Neural progenitor cell (in vitro differentiated cells): ENCODE results near the gene MAP2K1. TPM values are rescaled to one million over a fixed set of nuclear protein-coding genes. Genes with fewer than 3 reads are reported as not detected.
A peak's percentile ranks its signal among the peaks of the same experiment; 100 is the strongest.

ENCODE experiments used
- DNase-seq: peaks from one replicate; pipeline ENCODE4 v3.0.0-alpha.2; 2016; ENCODE audit warnings: low spot score
- H2AFZ ChIP-seq: fragments of 200-600 bp; sonication (generic); replicated peaks from 2 replicates; pipeline ENCODE4 v1.6.1; 2016; ENCODE audit warnings: antibody characterized with exemption
- H3F3A ChIP-seq: fragments of 200-600 bp; sonication (generic); 2 replicates; pipeline ENCODE4 v1.6.1; 2016; ENCODE audit warnings: antibody characterized with exemption, low read depth
- H3K27ac ChIP-seq: fragments of 200-600 bp; sonication (generic); 2 replicates; pipeline ENCODE4 v1.5.1; 2016; ENCODE audit warnings: mild to moderate bottlenecking
- H3K27me3 ChIP-seq: fragments of 200-600 bp; sonication (generic); 2 replicates; pipeline ENCODE4 v1.6.1; 2016; ENCODE audit warnings: mild to moderate bottlenecking, moderate library complexity
- H3K36me3 ChIP-seq: fragments of 200-600 bp; sonication (generic); 2 replicates; pipeline ENCODE4 v1.5.1; 2016
- H3K4me1 ChIP-seq: fragments of 200-600 bp; sonication (generic); 2 replicates; pipeline ENCODE4 v1.6.1; 2016; ENCODE audit warnings: mixed run types
- H3K4me2 ChIP-seq: fragments of 200-600 bp; sonication (generic); 2 replicates; pipeline ENCODE4 v1.6.1; 2016
- H3K4me3 ChIP-seq: fragments of 200-600 bp; sonication (generic); 2 replicates; pipeline ENCODE4 v1.5.1; 2016
- H3K79me2 ChIP-seq: fragments of 200-600 bp; sonication (generic); 2 replicates; pipeline ENCODE4 v1.6.1; 2016; ENCODE audit warnings: low read depth
- H3K9ac ChIP-seq: fragments of 200-600 bp; sonication (generic); 2 replicates; pipeline ENCODE4 v1.6.1; 2016
- H3K9me3 ChIP-seq: fragments of 200-600 bp; sonication (generic); 2 replicates; pipeline ENCODE4 v1.5.1; 2016; ENCODE audit warnings: low read depth
- H4K20me1 ChIP-seq: fragments of 200-600 bp; sonication (generic); 2 replicates; pipeline ENCODE4 v1.6.1; 2016; ENCODE audit warnings: low read depth
- H3K27ac Mint-ChIP-seq: 3 replicates; pipeline ENCODE4 v1.8.0; 2021; ENCODE audit warnings: mixed read lengths
- H3K27me3 Mint-ChIP-seq: 2 replicates; pipeline ENCODE4 v1.8.0; 2022; ENCODE audit warnings: low read depth, mild to moderate bottlenecking, inconsistent platforms, moderate library complexity, mixed read lengths; ENCODE audit not compliant: insufficient read depth
- H3K36me3 Mint-ChIP-seq: 3 replicates; pipeline ENCODE4 v1.8.0; 2021; ENCODE audit warnings: mixed read lengths
- H3K4me1 Mint-ChIP-seq: 3 replicates; pipeline ENCODE4 v1.8.0; 2021; ENCODE audit warnings: mixed read lengths
- H3K4me3 Mint-ChIP-seq: 3 replicates; pipeline ENCODE4 v1.8.0; 2021; ENCODE audit warnings: mild to moderate bottlenecking, moderate library complexity, mixed read lengths
- H3K9me3 Mint-ChIP-seq: 3 replicates; pipeline ENCODE4 v1.8.0; 2020; ENCODE audit warnings: mixed read lengths
- CTCF ChIP-seq: fragments of 200-600 bp; sonication (generic); IDR thresholded peaks from 2 replicates; pipeline ENCODE4 v1.5.1; 2017; ENCODE audit warnings: antibody characterized with exemption, mild to moderate bottlenecking
- EZH2 ChIP-seq: fragments of 200-600 bp; sonication (generic); IDR thresholded peaks from 2 replicates; pipeline ENCODE4 v1.6.1; 2017; ENCODE audit warnings: antibody characterized with exemption, mild to moderate bottlenecking, moderate library complexity
- EZH2phosphoT487 ChIP-seq: fragments of 200-600 bp; sonication (generic); IDR thresholded peaks from 2 replicates; pipeline ENCODE4 v1.6.1; 2017; ENCODE audit warnings: antibody characterized with exemption
- total RNA-seq: library from RNA; depleted of rRNA; stranded (reverse); fragments of >200 nt; gene quantifications from 2 replicates; pipeline ENCODE4 v1.2.3, GENCODE V29; 2015; ENCODE audit warnings: low replicate concordance

MAP2K1 gene
- total RNA-seq, 1 donor from 2014 or later = 55.2 TPM

GRCh38 chr15:66404532-66404931, 17.8 kb downstream of the MAP2K1 start:
- no peaks in the 10 kb centered on the region for H3K27me3 ChIP-seq
- H3K36me3 Mint-ChIP-seq = peaks cover 7% of the 10 kb centered on the region
- no peak overlapping the region for H3K4me3 Mint-ChIP-seq
- H2AFZ ChIP-seq = no peak overlapping the region
- H3K4me2 ChIP-seq = peak overlapping the region; percentile 65
- no peaks in the 10 kb centered on the region for H3K36me3 ChIP-seq
- peaks cover 87% of the 10 kb centered on the region for H4K20me1 ChIP-seq
- H3K27me3 Mint-ChIP-seq = no peaks in the 10 kb centered on the region
- H3K9me3 Mint-ChIP-seq = no peaks in the 10 kb centered on the region
- peaks cover 40% of the 10 kb centered on the region for H3K4me1 ChIP-seq
- peaks cover 31% of the 10 kb centered on the region for H3K4me1 Mint-ChIP-seq
- H3F3A ChIP-seq = peaks cover 7% of the 10 kb centered on the region
- no peak for TF ChIP-seq EZH2
- TF ChIP-seq CTCF = peak; percentile 37
- no peaks in the 10 kb centered on the region for H3K9me3 ChIP-seq
- peak overlapping the region; percentile 33 for H3K27ac ChIP-seq
- no peak overlapping the region for H3K27ac Mint-ChIP-seq
- H3K9ac ChIP-seq = peak overlapping the region; percentile 2
- DNase-seq = peak; percentile 56
- H3K4me3 ChIP-seq = no peak overlapping the region
- H3K79me2 ChIP-seq = peaks cover 99% of the 10 kb centered on the region

GRCh38 chr15:66405007-66405406, 18.3 kb downstream of the MAP2K1 start:
- H3K36me3 ChIP-seq = no peaks in the 10 kb centered on the region
- no peak overlapping the region for H3K9ac ChIP-seq
- TF ChIP-seq CTCF (no peak), EZH2phosphoT487 (no peak), EZH2 (no peak)
- H3F3A ChIP-seq = peaks cover 7% of the 10 kb centered on the region
- H2AFZ ChIP-seq = no peak overlapping the region
- Mint-ChIP-seq H3K36me3 (peaks cover 7% of the 10 kb centered on the region), H3K4me3 (no peak overlapping the region), H3K27me3 (no peaks in the 10 kb centered on the region), H3K27ac (no peak overlapping the region), H3K9me3 (no peaks in the 10 kb centered on the region), H3K4me1 (peaks cover 35% of the 10 kb centered on the region)
- no peak for DNase-seq
- no peaks in the 10 kb centered on the region for H3K27me3 ChIP-seq
- peaks cover 40% of the 10 kb centered on the region for H3K4me1 ChIP-seq
- H3K27ac ChIP-seq = no peak overlapping the region
- peaks cover 100% of the 10 kb centered on the region for H3K79me2 ChIP-seq
- peaks cover 86% of the 10 kb centered on the region for H4K20me1 ChIP-seq
- no peak overlapping the region for H3K4me3 ChIP-seq
- H3K9me3 ChIP-seq = no peaks in the 10 kb centered on the region
- peak overlapping the region; percentile 65 for H3K4me2 ChIP-seq

- Histone ChIP-seq H3K36me3 (no peaks in the 10 kb centered on the region), H3K27ac (no peak overlapping the region), H3K9ac (no peak overlapping the region), H3K79me2 (peaks cover 100% of the 10 kb centered on the region), H2AFZ (no peak overlapping the region), H3K4me3 (no peak overlapping the region), H3K4me1 (peaks cover 40% of the 10 kb centered on the region), H3F3A (peaks cover 7% of the 10 kb centered on the region), H3K4me2 (no peak overlapping the region), H4K20me1 (peaks cover 86% of the 10 kb centered on the region), H3K27me3 (no peaks in the 10 kb centered on the region), H3K9me3 (no peaks in the 10 kb centered on the region)
- H3K9me3 Mint-ChIP-seq = no peaks in the 10 kb centered on the region
- no peaks in the 10 kb centered on the region for H3K27me3 Mint-ChIP-seq
- TF ChIP-seq CTCF = no peak
- no peak for DNase-seq
- H3K36me3 Mint-ChIP-seq = peaks cover 5% of the 10 kb centered on the region
- H3K4me3 Mint-ChIP-seq = no peak overlapping the region
- H3K4me1 Mint-ChIP-seq = peaks cover 37% of the 10 kb centered on the region
- no peak overlapping the region for H3K27ac Mint-ChIP-seq
These were observed 18.9 kb downstream of the MAP2K1 start for GRCh38 chr15:66405615-66406014.
